ENCODE data around the gene MTMR1.

- TF ChIP-seq POLR2AphosphoS5 (IDR thresholded peaks at IDR 0.05) (no peak), POLR2A (IDR thresholded peaks at IDR 0.05) (no peak)
- TF ChIP-seq, protein P1, sequence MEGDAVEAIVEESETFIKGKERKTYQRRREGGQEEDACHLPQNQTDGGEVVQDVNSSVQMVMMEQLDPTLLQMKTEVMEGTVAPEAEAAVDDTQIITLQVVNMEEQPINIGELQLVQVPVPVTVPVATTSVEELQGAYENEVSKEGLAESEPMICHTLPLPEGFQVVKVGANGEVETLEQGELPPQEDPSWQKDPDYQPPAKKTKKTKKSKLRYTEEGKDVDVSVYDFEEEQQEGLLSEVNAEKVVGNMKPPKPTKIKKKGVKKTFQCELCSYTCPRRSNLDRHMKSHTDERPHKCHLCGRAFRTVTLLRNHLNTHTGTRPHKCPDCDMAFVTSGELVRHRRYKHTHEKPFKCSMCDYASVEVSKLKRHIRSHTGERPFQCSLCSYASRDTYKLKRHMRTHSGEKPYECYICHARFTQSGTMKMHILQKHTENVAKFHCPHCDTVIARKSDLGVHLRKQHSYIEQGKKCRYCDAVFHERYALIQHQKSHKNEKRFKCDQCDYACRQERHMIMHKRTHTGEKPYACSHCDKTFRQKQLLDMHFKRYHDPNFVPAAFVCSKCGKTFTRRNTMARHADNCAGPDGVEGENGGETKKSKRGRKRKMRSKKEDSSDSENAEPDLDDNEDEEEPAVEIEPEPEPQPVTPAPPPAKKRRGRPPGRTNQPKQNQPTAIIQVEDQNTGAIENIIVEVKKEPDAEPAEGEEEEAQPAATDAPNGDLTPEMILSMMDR (IDR thresholded peaks at IDR 0.05) = no peak
Observed at GRCh38 chrX:150813922-150814321, 120.7 kb downstream of the MTMR1 start.
